Ovary (tissue), 9 donors: ENCODE data around the gene SERPINI1. TPM values are rescaled to one million over a fixed set of nuclear protein-coding genes. Genes with fewer than 3 reads are reported as not detected.

Experiments used
- DNase-seq, 5 donors: peaks; one replicate each; pipeline ENCODE4 v3.0.0-alpha.2; 2019 to 2020
- H3K27ac ChIP-seq, 2 donors: fragments of 200-600 bp; one replicate each; pipeline versions ENCODE4 v1.5.1 to v1.8.0; 2019 to 2022
- H3K27me3 ChIP-seq: fragments of 200-600 bp; one replicate; pipeline ENCODE4 v1.8.0; 2022
- H3K36me3 ChIP-seq: fragments of 200-600 bp; sonication (generic); one replicate; pipeline ENCODE4 v1.5.1; 2019
- H3K4me1 ChIP-seq: one replicate; pipeline ENCODE4 v1.8.1; 2013; ENCODE audit warnings: mild to moderate bottlenecking, moderate library complexity; ENCODE audit not compliant: insufficient read depth
- H3K4me3 ChIP-seq: fragments of 200-600 bp; sonication (generic); one replicate; pipeline ENCODE4 v1.5.1; 2017
- H3K9me3 ChIP-seq, 2 donors: fragments of 200-600 bp in 1 of 2; sonication (generic) in 1 of 2; one replicate each; pipeline versions ENCODE4 v1.5.1 to v1.8.1; 2013 to 2019; ENCODE audit warnings: mild to moderate bottlenecking in 1 of 2, moderate library complexity in 1 of 2
- EP300 ChIP-seq: sonication (generic); formaldehyde crosslinking; IDR thresholded peaks from one replicate; pipeline ENCODE4 v1.6.1; 2017; ENCODE audit warnings: antibody characterized with exemption
- POLR2A ChIP-seq: fragments of 450-650 bp; IDR thresholded peaks from one replicate; pipeline ENCODE4 v1.6.1; 2017; ENCODE audit warnings: antibody characterized with exemption, mild to moderate bottlenecking, moderate library complexity
- WGBS, 3 donors: extraction: QIAGEN DNeasy Blood & Tissue Kit in 1 of 3; methylation state at CpG; one replicate each; pipeline versions ENCODE4 v1.1.5 to v1.1.7; 2013 to 2017; 5-methylcytosine and 5-hydroxymethylcytosine counted together
- intact Hi-C, 4 donors: fragments of 100-400 bp; cut with DNase I; formaldehyde crosslinking; loops; one replicate each; pipeline versions ENCODE4 v1.11.0 to v1.15.1; 2022 to 2023
- polyA plus RNA-seq, 2 donors: library from polyadenylated mRNA; stranded (reverse); fragments of 200-250 nt in 1 of 2; fragments of 350-450 nt in 1 of 2; fragmentation: Illumina TruSeq in 1 of 2; extraction: RNeasy Lipid Tissue Mini Kit (QIAGEN cat#74804) in 1 of 2; gene quantifications; one replicate each; pipeline ENCODE4 v1.2.3, GENCODE V29; 2013 to 2014
- total RNA-seq, 7 donors: library from RNA; depleted of rRNA in 2 of 7; stranded (reverse); fragments of >200 nt in 2 of 7; fragmentation: NEBNext Ultra II Directional in 3 of 7; extraction: Animal tissue kit (Norgen Biotek cat#: 25700) in 3 of 7; gene quantifications; one replicate each; pipeline versions ENCODE4 v1.1.0 to v1.2.4, GENCODE V29; 2016 to 2023
- TF ChIP-seq, protein P1 (sequence below), 3 donors: fragments of 450-650 bp in 2 of 3; fragments of 200-600 bp in 1 of 3; IDR thresholded peaks; one replicate each; pipeline versions ENCODE4 v1.5.1 to v1.8.0; 2016 to 2022; ENCODE audit warnings: antibody characterized with exemption in 3 of 3, mild to moderate bottlenecking in 1 of 3
- donor health status: DM: no; HTN: no; CAD: no; lungs with moderate emphysema.
- donor health status: DM: no; HTN: no; CAD: no.
- donor health status: Bipolar disorder and iron deficiency.
- donor health status: DM: yes; HTN: yes; CAD: no.
- donor health status: DM: no; HTN: no; CAD: no.
- donor health status: DM: yes; HTN: yes; CAD: no.

The SERPINI1 gene
- total and polyA plus RNA-seq, 9 donors = 1.8 to 11.6 (median 5.0) TPM

- no peak for DNase-seq
- Histone ChIP-seq H3K27me3 (no peaks in the 10 kb centered on the region), H3K9me3 (no peaks in the 10 kb centered on the region), H3K27ac (no peak overlapping the region), H3K4me3 (no peak overlapping the region), H3K4me1 (no peaks in the 10 kb centered on the region), H3K36me3 (no peaks in the 10 kb centered on the region)
- intact Hi-C loops = no loop called here
- 96 to 100% (median 100%) methylated on average over 2 of the region's 2 CpGs for WGBS, 3 donors
- TF ChIP-seq POLR2A (no peak), EP300 (no peak)
- TF ChIP-seq, protein P1, sequence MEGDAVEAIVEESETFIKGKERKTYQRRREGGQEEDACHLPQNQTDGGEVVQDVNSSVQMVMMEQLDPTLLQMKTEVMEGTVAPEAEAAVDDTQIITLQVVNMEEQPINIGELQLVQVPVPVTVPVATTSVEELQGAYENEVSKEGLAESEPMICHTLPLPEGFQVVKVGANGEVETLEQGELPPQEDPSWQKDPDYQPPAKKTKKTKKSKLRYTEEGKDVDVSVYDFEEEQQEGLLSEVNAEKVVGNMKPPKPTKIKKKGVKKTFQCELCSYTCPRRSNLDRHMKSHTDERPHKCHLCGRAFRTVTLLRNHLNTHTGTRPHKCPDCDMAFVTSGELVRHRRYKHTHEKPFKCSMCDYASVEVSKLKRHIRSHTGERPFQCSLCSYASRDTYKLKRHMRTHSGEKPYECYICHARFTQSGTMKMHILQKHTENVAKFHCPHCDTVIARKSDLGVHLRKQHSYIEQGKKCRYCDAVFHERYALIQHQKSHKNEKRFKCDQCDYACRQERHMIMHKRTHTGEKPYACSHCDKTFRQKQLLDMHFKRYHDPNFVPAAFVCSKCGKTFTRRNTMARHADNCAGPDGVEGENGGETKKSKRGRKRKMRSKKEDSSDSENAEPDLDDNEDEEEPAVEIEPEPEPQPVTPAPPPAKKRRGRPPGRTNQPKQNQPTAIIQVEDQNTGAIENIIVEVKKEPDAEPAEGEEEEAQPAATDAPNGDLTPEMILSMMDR (IDR thresholded peaks at IDR 0.05) = no peak
Measured at GRCh38 chr3:167700926-167701325, 34.6 kb upstream of the SERPINI1 start.

- H3K27me3 ChIP-seq = no peaks in the 10 kb centered on the region
- TF ChIP-seq POLR2A (no peak), EP300 (no peak)
- TF ChIP-seq, protein P1 (IDR thresholded peaks at IDR 0.05) = no peak
- no peaks in the 10 kb centered on the region for H3K36me3 ChIP-seq
- no peak overlapping the region for H3K4me3 ChIP-seq
- no peak for DNase-seq
- no peaks in the 10 kb centered on the region for H3K4me1 ChIP-seq
- intact Hi-C loops = no loop called here
- no peak overlapping the region for H3K27ac ChIP-seq
- 63 to 72% (median 65%) methylated on average over 2 of the region's 2 CpGs for WGBS, 3 donors
- H3K9me3 ChIP-seq = no peaks in the 10 kb centered on the region
Measured at GRCh38 chr3:167705840-167706239, 29.7 kb upstream of the SERPINI1 start.

- H3K27ac ChIP-seq = no peak overlapping the region
- 93 to 97% (median 95%) methylated on average over 4 of the region's 4 CpGs for WGBS, 3 donors
- H3K9me3 ChIP-seq = no peaks in the 10 kb centered on the region
- intact Hi-C loops = no loop called here
- no peak overlapping the region for H3K4me3 ChIP-seq
- TF ChIP-seq, protein P1 (IDR thresholded peaks at IDR 0.05) = no peak
- TF ChIP-seq EP300 (no peak), POLR2A (no peak)
- H3K36me3 ChIP-seq = no peaks in the 10 kb centered on the region
- H3K4me1 ChIP-seq = no peaks in the 10 kb centered on the region
- DNase-seq = no peak
- H3K27me3 ChIP-seq = no peaks in the 10 kb centered on the region
Measured at GRCh38 chr3:167709690-167710089, 25.8 kb upstream of the SERPINI1 start.

- H3K36me3 ChIP-seq = no peaks in the 10 kb centered on the region
- intact Hi-C loops = no loop called here
- no peak overlapping the region for H3K4me3 ChIP-seq
- no peak overlapping the region for H3K27ac ChIP-seq
- H3K9me3 ChIP-seq = no peaks in the 10 kb centered on the region
- no peaks in the 10 kb centered on the region for H3K27me3 ChIP-seq
- TF ChIP-seq POLR2A (no peak), EP300 (no peak)
- TF ChIP-seq, protein P1 (IDR thresholded peaks at IDR 0.05) = no peak
- no peaks in the 10 kb centered on the region for H3K4me1 ChIP-seq
- no peak for DNase-seq
Measured at GRCh38 chr3:167710552-167710951, 25.0 kb upstream of the SERPINI1 start.

DNA sequence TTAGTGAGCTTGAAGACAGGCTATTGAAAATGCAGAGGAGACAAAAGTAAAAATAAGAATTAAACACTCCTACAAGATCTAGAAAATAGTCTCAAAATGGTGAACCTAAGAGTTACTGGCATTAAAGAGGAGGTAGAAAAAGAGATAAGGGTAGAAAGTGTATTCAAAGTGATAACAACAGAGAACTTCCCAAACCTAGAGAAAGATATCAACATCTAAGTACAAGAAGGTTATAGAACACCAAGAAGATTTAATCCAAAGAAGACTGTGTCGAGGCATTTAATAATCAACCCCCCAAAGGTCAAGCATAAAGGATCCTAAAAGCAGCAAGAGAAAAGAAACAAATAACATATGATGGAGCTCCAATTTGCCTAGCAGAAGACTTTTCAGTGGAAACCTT is 24.1 kb upstream of the SERPINI1 start:
- no peak for TF ChIP-seq EP300
- TF ChIP-seq POLR2A = no peak
- TF ChIP-seq, protein P1 (IDR thresholded peaks at IDR 0.05) = no peak

More for the DNA sequence above, 24.1 kb upstream of the SERPINI1 start:
- WGBS, 3 donors = 94 to 98% (median 96%) methylated on average over 1 of the region's 1 CpG
- Histone ChIP-seq H3K36me3 (no peaks in the 10 kb centered on the region), H3K4me3 (no peak overlapping the region), H3K9me3 (no peaks in the 10 kb centered on the region), H3K27me3 (no peaks in the 10 kb centered on the region), H3K4me1 (no peaks in the 10 kb centered on the region), H3K27ac (no peak overlapping the region)
- no peak for DNase-seq
- intact Hi-C loops = no loop called here
